Activated CD8-positive, alpha-beta memory T cell treated with anti-CD3 and anti-CD28 coated beads for 24 hours (primary cell): Measurements from ENCODE around the gene MS4A4A.
"Not testable (repeated sequence)": the region's sequence is repeated elsewhere in the genome, so short reads cannot be mapped to it uniquely, and the experiment has no call there.

Source experiments
- DNase-seq: peaks from one replicate; pipeline ENCODE4 v3.0.0-alpha.2; 2020

The MS4A4A gene

DNA sequence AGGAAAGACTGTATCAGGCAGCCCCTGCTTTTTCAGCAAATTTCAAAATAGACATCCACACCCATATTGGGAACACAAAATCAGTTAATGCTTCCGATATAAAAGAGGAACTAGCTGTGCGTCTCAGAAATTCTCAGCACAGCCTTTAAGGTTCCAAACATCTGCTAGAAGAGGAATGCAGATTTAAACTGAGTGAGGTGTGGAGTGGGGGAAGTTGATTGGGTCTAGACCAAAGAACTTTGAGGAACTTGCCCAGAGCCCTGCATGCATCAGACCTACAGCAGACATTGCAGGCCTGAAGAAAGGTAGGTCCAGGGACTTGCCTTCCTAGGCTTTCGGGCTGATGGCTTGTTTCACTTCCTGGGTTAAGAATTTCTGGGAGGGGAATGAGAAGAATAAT, at the start of gene MS4A4A:
MS4A4A (plus strand) TSS at position 255 of the 400 bp plus-strand sequence; CDS start at position 265, 10 bp downstream.
- DNase-seq: no peak

GRCh38 chr11:60230681-60231080, 49.8 kb upstream of the MS4A4A start:
- no peak for DNase-seq

DNA sequence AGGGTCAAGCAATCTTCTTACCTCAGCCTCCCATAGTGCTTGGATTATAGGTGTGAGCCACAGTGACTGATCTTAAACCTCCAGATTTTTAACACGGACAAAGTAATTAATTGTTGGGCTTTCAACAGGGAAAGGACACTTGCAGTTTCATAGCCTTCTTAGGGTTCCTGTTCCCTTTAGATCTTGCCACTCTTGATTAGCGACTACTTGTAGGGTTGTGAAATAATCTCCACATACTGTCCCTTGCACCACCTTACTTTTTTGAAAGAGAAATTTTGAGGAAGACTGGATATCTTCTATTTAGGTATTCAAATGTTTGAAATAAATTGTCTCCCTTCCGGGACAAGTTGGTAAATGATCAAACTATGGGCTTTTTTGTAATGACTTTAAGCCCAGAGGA, 45.1 kb upstream of the MS4A4A start:
- DNase-seq: no peak

DNA sequence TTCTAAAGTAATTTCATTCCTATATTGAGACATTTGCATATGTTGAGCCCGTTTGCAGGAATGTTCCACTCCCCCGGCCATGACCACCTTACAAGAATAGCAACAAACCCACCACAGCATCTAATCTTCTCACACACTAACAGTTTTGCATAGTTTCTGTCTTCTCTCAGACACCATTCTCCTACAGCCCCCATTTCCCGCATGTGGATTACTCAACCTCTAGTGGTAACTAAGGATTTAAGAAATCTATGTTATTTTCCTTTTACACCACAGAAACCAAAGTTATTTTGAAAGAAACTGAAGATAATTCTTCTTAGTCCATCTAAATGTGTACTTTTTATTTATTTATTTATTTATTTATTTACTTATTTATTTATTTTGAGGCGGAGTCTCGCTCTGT, 39.8 kb upstream of the MS4A4A start:
- DNase-seq: no peak

DNA sequence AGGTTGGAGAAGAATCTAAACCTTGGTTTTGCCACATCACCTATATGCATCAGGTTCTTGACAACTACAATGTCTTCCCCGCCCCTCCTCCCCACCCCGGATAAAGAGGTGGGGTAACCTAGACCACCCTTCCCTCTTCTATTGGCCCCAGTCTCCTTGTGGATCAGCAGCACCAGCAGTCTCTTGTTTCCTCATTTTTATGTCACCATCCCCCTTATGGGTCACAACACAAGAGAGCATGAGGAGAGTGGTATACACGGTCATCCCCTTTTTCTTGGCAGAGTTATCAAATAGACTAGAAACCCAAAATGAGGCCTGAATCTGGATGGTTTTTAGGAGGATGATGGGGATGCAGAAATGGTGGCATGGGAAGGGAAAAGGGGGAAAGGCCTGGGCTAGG, 38.7 kb upstream of the MS4A4A start:
- DNase-seq: no peak

GRCh38 chr11:60242740-60243239, 37.7 kb upstream of the MS4A4A start, which contains the start of gene MS4A4E:
Gene MS4A4E (minus strand): TSS chr11:60243137. CDS start chr11:60230055, 13,082 bp downstream.
- no peak for DNase-seq

DNA sequence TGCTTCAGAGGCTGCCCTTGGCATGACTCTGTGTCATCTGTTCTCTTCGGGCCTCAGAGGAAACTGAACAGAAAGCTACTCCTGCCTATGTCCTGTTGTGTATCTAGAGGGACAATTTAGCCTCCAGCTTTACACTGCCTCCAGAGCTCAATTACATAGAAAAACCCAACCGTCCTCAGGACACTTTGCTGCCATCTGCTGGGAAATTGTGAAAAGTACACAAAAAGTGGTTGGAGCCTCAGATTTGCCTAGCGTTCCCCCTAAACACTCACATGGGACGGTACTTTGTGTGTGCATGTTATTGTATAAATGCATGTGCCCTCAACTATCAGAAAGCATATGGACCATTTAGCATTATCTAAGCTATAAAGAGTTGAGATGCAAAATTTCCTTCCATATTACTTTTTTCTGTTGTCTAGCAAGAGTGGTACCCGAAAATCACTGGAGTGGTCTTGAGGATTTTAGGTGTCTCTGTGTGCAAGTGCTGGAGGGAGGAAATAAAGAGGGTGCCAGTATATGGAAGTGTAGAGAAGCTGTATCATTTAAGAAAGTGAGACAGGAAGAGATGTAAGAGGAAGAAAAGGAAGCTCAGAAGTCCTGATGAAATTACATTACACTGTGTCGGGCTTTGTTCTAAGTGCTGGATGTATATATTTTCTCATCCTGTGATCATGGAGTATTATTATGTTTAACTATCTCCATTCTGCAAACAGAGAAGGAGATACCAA, 28.8 kb upstream of the MS4A4A start:
- no peak for DNase-seq

- DNase-seq: no peak
Measured at GRCh38 chr11:60252213-60253108, 28.0 kb upstream of the MS4A4A start.

GRCh38 chr11:60257956-60258722, 22.3 kb upstream of the MS4A4A start:
- no peak for DNase-seq

DNA sequence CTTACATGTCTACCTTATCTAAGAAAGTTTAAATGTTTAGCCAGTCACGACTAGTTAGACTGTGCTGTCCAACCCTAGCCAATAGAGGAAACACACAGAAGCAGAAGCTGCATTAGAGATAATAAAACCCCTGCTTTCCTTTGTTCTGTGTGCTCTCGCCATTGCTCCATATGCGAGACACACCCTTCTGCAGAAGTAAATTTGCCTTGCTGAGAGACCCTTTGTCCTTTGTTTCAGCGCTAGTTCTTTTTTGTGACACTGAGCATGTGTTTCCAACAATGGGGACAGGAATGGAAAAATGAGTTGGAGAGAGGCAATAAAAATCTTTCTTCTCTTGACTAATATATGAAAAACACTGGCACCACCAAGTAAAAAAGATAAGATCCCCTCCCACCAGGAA, 19.5 kb upstream of the MS4A4A start:
- no peak for DNase-seq

DNA sequence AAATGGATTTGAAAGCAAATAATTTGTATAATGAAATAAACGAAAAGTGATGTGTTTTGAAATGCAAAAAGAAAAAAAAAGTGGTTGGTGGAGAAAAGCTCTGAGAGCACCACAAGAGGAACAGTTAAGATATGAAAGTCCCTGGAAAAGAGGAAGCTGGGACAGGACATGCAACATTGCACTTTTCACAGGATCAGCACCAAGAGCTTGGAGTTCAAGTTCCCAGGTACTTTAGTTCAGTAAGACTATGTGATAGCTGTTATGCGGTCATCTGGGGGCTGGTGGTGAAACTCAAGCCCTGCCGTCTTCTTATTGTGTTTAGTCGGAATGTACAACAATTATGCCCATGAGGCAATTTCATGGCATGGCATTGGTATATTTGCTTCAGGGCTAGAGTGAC, 17.1 kb upstream of the MS4A4A start:
- DNase-seq: no peak

- DNase-seq: no peak
Measured at GRCh38 chr11:60264644-60265043, 15.8 kb upstream of the MS4A4A start.

- DNase-seq: no peak
Measured at GRCh38 chr11:60265373-60266214, 14.9 kb upstream of the MS4A4A start.

DNA sequence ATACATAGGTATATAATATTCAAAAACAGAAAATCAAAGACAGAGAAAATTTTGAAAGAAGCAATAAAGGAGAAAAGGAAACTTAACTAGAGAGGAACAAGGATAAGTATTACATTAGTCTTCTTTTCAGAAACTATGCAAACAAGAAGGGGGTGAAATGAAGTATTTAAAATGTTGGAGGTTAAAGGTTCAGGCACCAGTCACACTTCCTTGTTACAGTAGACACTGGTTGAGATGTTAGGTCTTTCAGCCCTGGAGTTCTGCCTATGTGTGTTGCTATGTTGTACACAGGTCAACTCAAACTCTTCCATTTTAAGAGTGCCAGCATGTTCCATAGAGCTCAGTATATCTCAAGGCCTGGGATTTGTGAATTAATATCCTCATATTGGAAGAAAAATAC, 6.0 kb upstream of the MS4A4A start:
- no peak for DNase-seq

DNA sequence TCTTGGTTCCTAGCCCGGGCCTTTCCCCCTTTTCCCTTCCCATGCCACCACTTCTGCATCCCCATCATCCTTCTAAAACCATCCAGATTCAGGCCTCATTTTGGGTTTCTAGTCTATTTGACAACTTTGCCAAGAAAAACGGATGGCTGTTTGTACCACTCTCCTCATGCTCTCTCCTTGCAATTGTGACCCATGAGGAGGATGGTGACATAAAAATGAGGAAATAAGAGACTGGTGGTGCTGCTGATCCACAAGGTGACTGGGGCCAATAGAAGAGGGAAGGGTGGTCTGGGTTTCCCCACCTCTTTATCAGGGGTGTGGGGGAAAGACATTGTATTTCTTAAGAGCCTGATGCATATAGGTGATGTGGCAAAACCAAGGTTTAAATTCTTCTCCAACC, 1.0 kb downstream of the MS4A4A start:
- no peak for DNase-seq

- no peak for DNase-seq
Measured at GRCh38 chr11:60282286-60282685, 1.8 kb downstream of the MS4A4A start.

- DNase-seq: not testable (repeated sequence)
Measured at GRCh38 chr11:60285411-60286126, 5.1 kb downstream of the MS4A4A start.

DNA sequence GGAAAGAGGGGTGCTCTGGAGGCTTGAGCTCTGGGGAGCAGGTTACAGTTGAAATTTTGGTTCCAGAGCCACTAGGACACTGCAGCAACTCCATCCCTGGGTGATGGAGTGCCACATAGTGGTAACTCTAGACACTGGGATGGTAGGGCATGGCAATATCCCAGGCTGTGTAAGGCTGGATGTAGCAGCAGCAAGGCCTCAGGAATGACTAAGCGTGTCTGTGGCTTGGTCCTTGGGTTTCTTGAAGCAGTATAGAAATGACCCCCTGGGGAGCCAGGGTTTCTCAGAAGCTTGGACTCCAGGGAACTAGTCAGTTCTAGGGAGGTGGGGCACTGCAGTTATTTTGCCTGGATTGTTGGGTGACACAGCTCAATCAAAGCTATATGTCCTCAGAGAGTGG, 8.1 kb downstream of the MS4A4A start:
- no peak for DNase-seq

DNA sequence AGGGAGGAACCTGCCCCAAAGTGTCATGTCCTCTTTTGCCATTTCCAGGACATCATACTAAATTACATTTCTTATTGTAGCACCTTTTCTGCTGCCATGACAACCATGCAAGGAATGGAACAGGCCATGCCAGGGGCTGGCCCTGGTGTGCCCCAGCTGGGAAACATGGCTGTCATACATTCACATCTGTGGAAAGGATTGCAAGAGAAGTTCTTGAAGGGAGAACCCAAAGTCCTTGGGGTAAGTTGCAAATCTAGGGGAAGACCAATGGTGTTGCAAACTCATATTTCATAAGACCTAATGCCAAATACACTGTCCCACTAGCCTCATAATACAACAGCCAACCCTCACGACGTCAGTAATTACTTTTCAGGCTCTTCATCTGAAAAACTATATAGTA, 11.7 kb downstream of the MS4A4A start:
- DNase-seq: no peak

- no peak for DNase-seq
Measured at GRCh38 chr11:60301178-60301577, 20.7 kb downstream of the MS4A4A start.

- DNase-seq: not testable (repeated sequence)
Measured at GRCh38 chr11:60301884-60302283, 21.4 kb downstream of the MS4A4A start.
